Measurements from ENCODE around the gene PKNOX2.

Gene PKNOX2

GRCh38 chr11:125381499-125382044 is 217.0 kb downstream of the PKNOX2 start:
- no peak for DNase-seq (ENCODE audit: low read depth)

GRCh38 chr11:125382314-125382791 is 217.8 kb downstream of the PKNOX2 start:
- DNase-seq (ENCODE audit: low read depth), result no peak

DNA sequence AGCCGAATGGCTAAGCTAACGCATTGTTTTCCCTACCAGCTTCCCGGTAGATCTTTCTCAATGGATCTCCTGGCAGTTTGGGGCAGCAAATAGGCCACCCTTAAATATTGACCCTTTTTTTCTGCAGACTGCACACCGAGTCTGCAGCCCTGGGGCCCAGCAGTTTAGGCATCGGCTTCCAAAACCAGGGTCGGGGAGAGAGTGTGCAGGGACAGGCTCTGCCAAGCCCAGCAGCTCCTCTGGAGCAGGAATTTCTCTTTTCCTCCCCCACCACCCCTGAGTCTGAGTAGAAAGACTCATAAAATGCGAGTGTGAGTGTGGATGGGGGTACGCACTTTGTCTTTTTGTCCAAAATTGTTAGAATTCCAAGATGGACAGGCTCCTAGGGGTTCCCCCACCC is 218.3 kb downstream of the PKNOX2 start:
- no peak for DNase-seq (ENCODE audit: low read depth)

DNA sequence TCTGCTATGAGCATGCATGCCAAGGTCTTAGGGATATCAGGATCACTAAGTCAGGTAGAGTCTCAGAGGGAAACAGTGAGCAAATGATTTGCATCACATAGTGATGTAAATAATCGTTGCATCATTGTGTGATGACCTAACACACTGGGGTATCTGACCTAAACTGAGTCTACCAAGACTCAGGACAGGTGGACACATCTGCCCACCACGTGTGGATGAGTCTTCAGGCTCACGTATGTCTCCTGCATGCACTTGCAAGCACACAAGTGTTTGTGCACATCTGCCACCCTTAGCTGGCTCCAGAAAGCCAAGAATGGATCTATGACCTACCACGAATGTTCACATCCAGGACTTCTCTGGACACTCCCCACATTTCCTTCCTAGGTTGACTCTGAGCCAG is 220.3 kb downstream of the PKNOX2 start:
- DNase-seq (ENCODE audit: low read depth), result no peak

DNA sequence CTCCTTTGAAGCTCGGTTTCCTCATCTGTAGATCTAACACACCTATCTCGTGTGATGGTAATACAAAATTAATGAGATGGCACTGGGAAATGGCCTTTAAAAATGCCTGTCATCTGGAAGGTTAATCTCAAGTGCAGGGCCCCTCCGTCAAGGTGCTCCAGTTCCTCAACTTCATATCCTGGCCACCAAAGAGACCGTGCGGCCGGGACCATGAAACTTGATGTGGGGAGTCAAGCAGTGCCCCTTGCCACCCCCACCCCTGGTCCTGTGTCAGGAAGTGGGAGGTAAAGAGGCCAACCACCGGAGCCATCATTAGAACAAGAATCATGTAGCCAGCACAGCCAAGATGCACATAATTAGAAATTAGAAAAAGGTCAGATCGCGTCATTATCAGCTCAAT is 223.3 kb downstream of the PKNOX2 start:
- DNase-seq (ENCODE audit: low read depth), result no peak

DNA sequence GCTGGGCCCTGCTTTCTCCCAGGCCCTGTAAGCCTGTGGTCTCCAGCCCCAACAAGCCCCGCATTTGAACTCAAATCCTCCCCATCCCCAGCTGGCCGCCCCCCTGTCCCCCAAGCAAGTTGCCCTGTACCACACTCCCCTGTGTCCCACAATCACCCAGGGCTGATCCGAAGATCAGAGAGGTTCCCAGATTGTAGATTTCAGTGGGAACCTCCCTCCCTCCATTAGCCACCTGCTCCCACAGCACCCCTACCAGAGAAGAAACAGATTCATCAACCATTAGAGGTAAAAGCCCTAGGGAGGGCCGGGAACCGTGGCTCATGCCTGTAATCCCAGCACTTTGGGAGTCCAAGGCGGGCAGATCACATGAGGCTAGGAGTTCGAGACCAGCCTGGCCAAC is 224.1 kb downstream of the PKNOX2 start:
- DNase-seq (ENCODE audit: low read depth), result no peak

- DNase-seq (ENCODE audit: low read depth), result no peak
Measured at GRCh38 chr11:125389339-125390166, 225.0 kb downstream of the PKNOX2 start.

DNA sequence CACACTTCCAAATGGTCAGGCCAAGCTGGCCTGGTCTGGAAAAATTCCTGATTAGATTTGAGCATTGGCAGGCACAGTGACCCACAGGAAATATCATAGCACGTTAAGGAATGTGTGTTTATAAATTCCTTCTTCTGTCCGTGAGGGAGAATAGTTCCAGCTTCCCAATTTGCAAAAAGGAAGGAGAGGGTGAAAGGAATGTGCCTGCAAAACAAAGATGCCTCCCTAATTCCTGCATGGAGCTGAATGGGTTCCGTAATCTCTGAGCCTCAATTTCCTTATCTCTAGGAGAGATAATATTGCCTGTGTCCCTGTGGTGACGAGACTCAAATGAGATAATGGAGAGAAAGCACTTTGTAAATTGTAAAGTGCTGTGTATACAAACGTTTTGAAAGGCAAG is 226.4 kb downstream of the PKNOX2 start:
- DNase-seq (ENCODE audit: low read depth), result no peak

GRCh38 chr11:125393331-125393730 is 228.8 kb downstream of the PKNOX2 start:
- no peak for DNase-seq (ENCODE audit: low read depth)

DNA sequence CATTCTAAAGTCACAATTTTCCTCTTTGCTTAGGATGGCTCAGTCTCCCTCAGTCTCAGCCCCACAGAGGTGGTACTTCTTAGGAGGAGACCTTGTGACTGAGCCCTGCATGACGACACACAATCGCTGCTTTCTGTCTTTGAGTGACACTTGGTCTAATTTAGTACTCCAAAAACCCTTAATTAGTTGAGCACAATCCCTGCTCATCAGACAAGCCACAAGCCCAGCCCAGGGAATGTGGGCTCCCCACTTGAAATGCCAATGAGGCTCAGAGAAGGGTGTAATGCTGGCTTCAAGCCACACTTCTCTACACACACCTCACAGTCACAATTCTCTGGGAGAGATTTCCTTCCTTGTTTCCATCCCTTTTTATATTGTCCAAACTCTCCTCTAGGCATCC is 229.7 kb downstream of the PKNOX2 start:
- no peak for DNase-seq (ENCODE audit: low read depth)

DNA sequence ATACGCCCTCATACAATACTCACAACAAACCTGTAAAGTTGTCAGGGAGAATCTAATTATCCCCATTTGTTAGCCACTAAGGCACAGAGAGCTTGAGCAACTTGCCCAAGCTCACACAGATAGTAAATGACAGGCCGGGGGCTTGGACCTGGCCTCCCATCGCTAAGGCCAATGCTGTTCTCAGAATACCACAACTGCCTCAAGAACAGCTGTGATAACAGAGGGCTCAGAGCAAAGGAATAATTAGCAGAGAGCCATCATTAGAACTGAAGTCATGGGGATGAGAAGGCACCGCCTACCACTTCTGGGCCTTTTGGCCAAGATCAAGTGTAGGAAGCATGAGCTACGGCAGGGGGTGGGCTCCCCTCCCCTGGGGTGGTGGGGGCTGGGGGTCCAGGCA is 232.9 kb downstream of the PKNOX2 start:
- DNase-seq (ENCODE audit: low read depth), result no peak

DNA sequence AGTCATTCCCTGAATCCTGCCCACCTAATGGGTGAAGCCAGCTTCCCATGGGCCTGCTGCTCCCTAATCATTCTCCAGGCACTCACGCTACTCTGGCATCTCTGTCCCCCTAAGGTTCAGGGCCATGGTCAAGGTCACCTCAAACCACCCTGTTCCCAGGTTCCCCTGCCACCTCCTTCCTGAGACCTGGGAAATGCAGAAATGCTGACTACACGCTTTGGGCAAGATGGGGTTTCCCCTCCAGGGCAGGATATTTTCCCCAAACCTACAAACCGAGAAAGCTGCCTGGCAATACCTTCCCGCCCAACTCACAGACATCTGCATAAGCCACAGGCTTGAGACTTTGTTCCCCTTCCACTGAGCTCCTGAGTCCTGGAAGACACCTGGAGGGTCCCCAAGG is 233.9 kb downstream of the PKNOX2 start:
- no peak for DNase-seq (ENCODE audit: low read depth)

DNA sequence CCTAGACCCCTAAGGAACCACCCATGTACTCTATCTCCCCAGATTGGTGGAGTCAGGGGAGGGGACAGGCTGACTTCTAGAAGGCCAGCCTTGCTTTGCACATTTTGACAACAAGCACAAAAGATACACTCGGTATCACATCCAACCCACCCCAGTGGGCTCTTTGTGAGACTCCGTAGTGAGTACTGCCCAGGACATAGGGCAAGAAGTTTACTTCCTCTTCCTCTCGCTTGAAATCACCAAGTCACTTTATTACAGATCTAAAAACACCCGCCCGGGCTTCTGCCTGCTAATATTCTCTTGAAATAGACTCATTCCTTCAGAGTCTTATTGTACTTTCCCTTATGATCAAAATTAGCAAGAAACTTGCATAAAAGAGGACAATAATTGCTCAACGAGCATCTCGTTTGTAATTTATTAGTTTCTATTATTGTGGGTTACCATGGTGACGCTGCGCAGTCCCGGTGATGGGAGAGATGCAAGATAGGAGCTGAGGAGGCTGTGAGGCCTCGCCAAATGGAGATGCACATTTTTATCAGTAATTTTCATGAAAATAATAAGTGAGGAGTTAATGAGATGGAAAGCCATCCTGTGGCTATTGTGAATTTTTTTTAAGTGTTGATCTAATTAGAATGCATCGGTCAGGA is 234.6 kb downstream of the PKNOX2 start:
- DNase-seq (ENCODE audit: low read depth), result no peak

DNA sequence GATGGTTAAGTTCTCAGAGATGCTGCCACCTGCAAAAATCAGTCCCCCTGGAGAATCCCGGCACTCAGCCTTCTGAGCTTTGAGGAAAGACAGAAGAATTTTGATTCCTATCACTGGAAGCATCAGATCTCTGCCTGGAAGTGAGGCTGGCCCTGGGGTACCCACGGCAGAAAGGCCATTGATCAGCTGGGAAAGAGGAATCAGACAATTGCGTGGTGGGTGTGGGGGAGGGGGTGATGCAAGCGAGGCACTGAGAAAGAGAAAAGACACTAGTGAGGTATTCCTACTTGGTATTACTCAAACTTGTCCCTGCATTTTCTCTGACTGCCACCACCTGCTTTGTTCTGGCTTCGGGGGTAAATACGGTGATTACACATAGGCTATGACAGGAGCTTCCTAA is 235.4 kb downstream of the PKNOX2 start:
- no peak for DNase-seq (ENCODE audit: low read depth)

GRCh38 chr11:125401235-125401634 is 236.7 kb downstream of the PKNOX2 start:
- no peak for DNase-seq (ENCODE audit: low read depth)

- DNase-seq (ENCODE audit: low read depth), result no peak
Measured at GRCh38 chr11:125401746-125402145, 237.2 kb downstream of the PKNOX2 start.

DNA sequence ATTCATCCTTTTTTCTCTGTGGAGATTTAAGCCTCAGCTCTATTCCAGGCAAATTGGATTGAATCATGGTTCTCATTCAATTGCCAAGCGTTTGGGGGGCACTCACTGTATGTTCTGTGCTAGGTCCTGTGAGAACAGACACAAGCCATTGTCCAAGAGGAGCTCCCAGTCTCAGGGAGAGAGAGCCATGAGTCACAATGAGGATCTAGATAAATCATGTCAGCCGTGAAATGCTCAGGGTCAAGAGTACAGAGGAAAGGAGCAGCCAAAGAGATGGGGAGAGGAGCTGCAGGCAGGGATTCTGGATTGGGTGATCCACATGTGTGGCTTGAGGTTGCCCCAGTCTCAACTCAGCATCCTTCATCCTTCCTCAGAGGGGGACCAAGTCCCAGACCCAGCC is 237.9 kb downstream of the PKNOX2 start:
- DNase-seq (ENCODE audit: low read depth), result no peak

DNA sequence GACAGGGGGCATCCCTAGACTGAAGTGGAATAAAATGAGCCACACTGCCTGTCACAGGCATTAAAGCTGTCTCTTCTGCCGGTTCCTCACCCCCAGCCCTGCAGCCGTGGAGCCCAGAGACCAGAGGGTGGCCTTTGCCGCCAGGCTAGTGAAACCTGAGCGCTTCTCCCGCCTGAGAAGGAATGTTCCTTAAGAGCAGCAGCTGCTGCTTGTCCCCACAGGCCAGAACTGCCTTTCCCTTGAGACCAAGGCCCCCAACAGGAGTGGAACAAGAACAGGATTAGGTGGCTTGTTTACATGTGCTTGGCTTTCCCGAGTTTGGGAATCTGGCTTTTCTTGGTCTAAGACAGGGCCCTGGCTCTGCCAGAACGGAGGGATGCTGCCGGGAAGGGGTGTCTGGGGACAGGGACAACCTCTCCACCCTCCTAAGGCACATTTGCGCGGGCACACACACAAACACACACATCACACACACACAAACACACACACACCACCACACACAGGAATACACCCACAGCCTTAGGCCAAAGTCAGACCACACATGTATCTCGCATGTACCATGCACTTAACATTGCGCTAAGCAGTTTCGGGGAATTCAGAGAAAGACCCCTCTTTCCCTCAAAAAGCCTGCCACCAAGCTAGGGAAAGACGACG is 239.7 kb downstream of the PKNOX2 start:
- no peak for DNase-seq (ENCODE audit: low read depth)

GRCh38 chr11:125404811-125405790 is 240.6 kb downstream of the PKNOX2 start:
- peak; percentile 41 for DNase-seq (ENCODE audit: low read depth)

- no peak for DNase-seq (ENCODE audit: low read depth)
Measured at GRCh38 chr11:125407046-125407445, 242.5 kb downstream of the PKNOX2 start.

DNA sequence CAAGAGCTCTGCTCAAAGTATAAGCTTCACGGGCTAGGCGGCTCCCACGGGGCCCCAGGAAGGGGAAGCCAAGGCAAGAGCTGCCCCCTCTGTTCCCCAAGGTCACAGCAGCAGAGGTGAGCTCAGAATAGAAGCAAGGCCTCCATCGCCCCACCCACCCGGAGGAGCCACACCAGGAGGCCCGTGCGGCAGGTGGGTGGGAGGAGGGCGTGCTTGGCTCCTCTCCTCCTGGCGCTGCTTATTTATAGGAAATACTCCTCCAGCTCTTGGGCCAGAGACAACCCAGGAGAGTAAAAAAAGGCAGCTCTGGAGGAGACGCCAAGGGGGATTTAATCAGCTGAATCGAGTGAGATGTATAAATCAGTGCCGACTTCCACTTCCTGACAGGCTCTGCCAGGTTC is 243.8 kb downstream of the PKNOX2 start:
- no peak for DNase-seq (ENCODE audit: low read depth)

DNA sequence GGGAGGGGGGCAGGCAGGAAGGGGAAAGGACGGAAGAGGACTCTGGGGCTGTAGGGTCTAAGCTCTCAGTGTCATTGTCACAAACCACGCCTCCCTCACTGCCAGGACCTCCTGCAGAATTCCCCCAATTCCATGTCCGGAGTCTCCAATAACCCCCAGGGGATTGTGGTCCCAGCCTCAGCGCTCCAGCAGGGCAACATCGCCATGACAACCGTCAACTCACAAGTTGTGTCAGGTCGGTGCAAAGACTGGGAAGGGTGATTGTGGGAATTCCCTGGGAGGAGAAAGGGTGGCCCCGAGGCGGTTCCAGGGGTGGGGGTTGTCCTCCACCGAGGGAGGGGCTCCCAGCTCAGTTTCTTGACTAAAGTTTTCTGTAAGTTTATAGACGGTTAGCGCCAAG is 245.5 kb downstream of the PKNOX2 start:
- no peak for DNase-seq (ENCODE audit: low read depth)

Measured in activated T-helper 1 cell treated with Interleukin-2 at 50 U/mL for 16 hours (primary cell).